Nephron progenitor cell (in vitro differentiated cells): ENCODE results near the gene TALDO1.

Experiments used
- DNase-seq: peaks from one replicate; pipeline ENCODE4 v3.0.0; 2021
- H3K27ac Mint-ChIP-seq: 2 replicates; pipeline ENCODE4 v1.8.0; 2021; ENCODE audit warnings: mild to moderate bottlenecking, moderate library complexity, mixed read lengths
- H3K27me3 Mint-ChIP-seq: 2 replicates; pipeline ENCODE4 v1.8.0; 2021; ENCODE audit warnings: mild to moderate bottlenecking, low read depth, mixed read lengths; ENCODE audit not compliant: poor library complexity
- H3K36me3 Mint-ChIP-seq: 2 replicates; pipeline ENCODE4 v1.8.0; 2021; ENCODE audit warnings: low read depth, mixed read lengths
- H3K4me1 Mint-ChIP-seq: 2 replicates; pipeline ENCODE4 v1.8.0; 2021; ENCODE audit warnings: mixed read lengths
- H3K4me3 Mint-ChIP-seq: 2 replicates; pipeline ENCODE4 v1.8.0; 2021; ENCODE audit warnings: mild to moderate bottlenecking, moderate library complexity, mixed read lengths
- H3K9me3 Mint-ChIP-seq: 2 replicates; pipeline ENCODE4 v1.8.0; 2021; ENCODE audit warnings: mild to moderate bottlenecking, moderate library complexity, mixed read lengths
- CTCF ChIP-seq: fragments of 200-600 bp; sonication (generic); IDR thresholded peaks from 2 replicates; pipeline ENCODE4 v1.5.0; 2021; ENCODE audit warnings: antibody characterized with exemption

Gene TALDO1

GRCh38 chr11:812390-812789, 65.1 kb downstream of the TALDO1 start:
- no peaks in the 10 kb centered on the region for H3K27me3 Mint-ChIP-seq
- no peak for DNase-seq
- H3K36me3 Mint-ChIP-seq = peaks cover 28% of the 10 kb centered on the region
- peaks cover 32% of the 10 kb centered on the region for H3K4me1 Mint-ChIP-seq
- no peak overlapping the region for H3K27ac Mint-ChIP-seq
- H3K9me3 Mint-ChIP-seq = no peaks in the 10 kb centered on the region
- TF ChIP-seq CTCF = no peak
- H3K4me3 Mint-ChIP-seq = no peak overlapping the region

- Mint-ChIP-seq H3K4me3 (no peak overlapping the region), H3K9me3 (no peaks in the 10 kb centered on the region), H3K27ac (no peak overlapping the region), H3K36me3 (peaks cover 28% of the 10 kb centered on the region), H3K4me1 (peaks cover 26% of the 10 kb centered on the region), H3K27me3 (no peaks in the 10 kb centered on the region)
- DNase-seq = no peak
- TF ChIP-seq CTCF = no peak
These were observed 65.8 kb downstream of the TALDO1 start for GRCh38 chr11:813072-813455.

GRCh38 chr11:813456-814096, 66.3 kb downstream of the TALDO1 start:
- no peak overlapping the region for H3K27ac Mint-ChIP-seq
- H3K36me3 Mint-ChIP-seq = peaks cover 28% of the 10 kb centered on the region
- peaks cover 25% of the 10 kb centered on the region for H3K4me1 Mint-ChIP-seq
- DNase-seq = no peak
- H3K9me3 Mint-ChIP-seq = no peaks in the 10 kb centered on the region
- TF ChIP-seq CTCF = no peak
- no peak overlapping the region for H3K4me3 Mint-ChIP-seq
- H3K27me3 Mint-ChIP-seq = peaks cover 3% of the 10 kb centered on the region
